Ishikawa (cell line): ENCODE data around the gene NME3.

Experiments used
- CEBPB ChIP-seq: IDR thresholded peaks from 2 replicates; pipeline ENCODE4 v1.6.1; 2012
- CREB1 ChIP-seq: IDR thresholded peaks from 2 replicates; pipeline ENCODE4 v1.6.1; 2012; ENCODE audit warnings: low read depth
- EGR1 ChIP-seq: IDR thresholded peaks from 2 replicates; pipeline ENCODE4 v1.6.1; 2012
- EP300 ChIP-seq: IDR thresholded peaks from 2 replicates; pipeline ENCODE4 v1.6.1; 2012; ENCODE audit warnings: borderline replicate concordance
- FOXM1 ChIP-seq: IDR thresholded peaks from 2 replicates; pipeline ENCODE4 v1.6.1; 2012; ENCODE audit warnings: low read depth, borderline replicate concordance
- NFIC ChIP-seq: IDR thresholded peaks from 2 replicates; pipeline ENCODE4 v1.6.1; 2012
- RAD21 ChIP-seq: IDR thresholded peaks from 2 replicates; pipeline ENCODE4 v1.6.1; 2012; ENCODE audit warnings: low read depth
- TAF1 ChIP-seq: IDR thresholded peaks from 2 replicates; pipeline ENCODE4 v1.6.1; 2012; ENCODE audit warnings: low read depth, mild to moderate bottlenecking
- TCF12 ChIP-seq: IDR thresholded peaks from 2 replicates; pipeline ENCODE4 v1.6.1; 2012; ENCODE audit warnings: low read depth
- TEAD4 ChIP-seq: IDR thresholded peaks from 2 replicates; pipeline ENCODE4 v1.6.1; 2012
- YY1 ChIP-seq: IDR thresholded peaks from 2 replicates; pipeline ENCODE4 v1.6.1; 2012; ENCODE audit warnings: low read depth
- ZBTB7A ChIP-seq: IDR thresholded peaks from 2 replicates; pipeline ENCODE4 v1.6.1; 2012; ENCODE audit warnings: low read depth
- TF ChIP-seq, protein P1 (sequence below): IDR thresholded peaks from 2 replicates; pipeline ENCODE4 v1.6.1; 2012
- TF ChIP-seq, protein P2 (sequence below): IDR thresholded peaks from 2 replicates; pipeline ENCODE4 v1.6.1; 2012; ENCODE audit warnings: low read depth, mild to moderate bottlenecking
- TF ChIP-seq, protein P3 (sequence below): IDR thresholded peaks from 2 replicates; pipeline ENCODE4 v1.6.1; 2012

Gene NME3

DNA sequence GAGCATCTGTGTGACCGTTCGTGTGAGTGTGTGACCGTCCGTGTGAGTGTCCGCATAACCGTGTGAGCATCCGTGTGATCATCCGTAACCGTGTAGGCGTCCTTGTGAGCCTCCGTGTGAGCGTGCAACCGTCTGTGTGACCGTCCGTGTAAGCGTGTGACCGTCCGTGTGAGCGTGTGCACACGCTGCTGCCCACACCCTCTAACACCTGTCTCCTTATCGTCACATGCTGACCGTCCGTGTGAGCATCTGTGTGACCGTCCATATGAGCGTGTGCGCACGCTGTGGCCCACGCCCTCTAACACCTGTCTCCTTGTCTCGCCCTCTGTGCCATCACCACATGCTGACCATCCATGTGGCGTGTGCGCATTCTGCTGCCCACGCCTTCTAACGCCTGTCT, 31.1 kb downstream of the NME3 start:
- TF ChIP-seq CEBPB (no peak), TEAD4 (no peak), NFIC (no peak), CREB1 (no peak), YY1 (no peak), EGR1 (no peak), FOXM1 (no peak), TCF12 (no peak), TAF1 (no peak), RAD21 (no peak), EP300 (no peak), ZBTB7A (no peak)
- TF ChIP-seq, protein P1, sequence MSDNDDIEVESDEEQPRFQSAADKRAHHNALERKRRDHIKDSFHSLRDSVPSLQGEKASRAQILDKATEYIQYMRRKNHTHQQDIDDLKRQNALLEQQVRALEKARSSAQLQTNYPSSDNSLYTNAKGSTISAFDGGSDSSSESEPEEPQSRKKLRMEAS, result no peak
- TF ChIP-seq, protein P2, sequence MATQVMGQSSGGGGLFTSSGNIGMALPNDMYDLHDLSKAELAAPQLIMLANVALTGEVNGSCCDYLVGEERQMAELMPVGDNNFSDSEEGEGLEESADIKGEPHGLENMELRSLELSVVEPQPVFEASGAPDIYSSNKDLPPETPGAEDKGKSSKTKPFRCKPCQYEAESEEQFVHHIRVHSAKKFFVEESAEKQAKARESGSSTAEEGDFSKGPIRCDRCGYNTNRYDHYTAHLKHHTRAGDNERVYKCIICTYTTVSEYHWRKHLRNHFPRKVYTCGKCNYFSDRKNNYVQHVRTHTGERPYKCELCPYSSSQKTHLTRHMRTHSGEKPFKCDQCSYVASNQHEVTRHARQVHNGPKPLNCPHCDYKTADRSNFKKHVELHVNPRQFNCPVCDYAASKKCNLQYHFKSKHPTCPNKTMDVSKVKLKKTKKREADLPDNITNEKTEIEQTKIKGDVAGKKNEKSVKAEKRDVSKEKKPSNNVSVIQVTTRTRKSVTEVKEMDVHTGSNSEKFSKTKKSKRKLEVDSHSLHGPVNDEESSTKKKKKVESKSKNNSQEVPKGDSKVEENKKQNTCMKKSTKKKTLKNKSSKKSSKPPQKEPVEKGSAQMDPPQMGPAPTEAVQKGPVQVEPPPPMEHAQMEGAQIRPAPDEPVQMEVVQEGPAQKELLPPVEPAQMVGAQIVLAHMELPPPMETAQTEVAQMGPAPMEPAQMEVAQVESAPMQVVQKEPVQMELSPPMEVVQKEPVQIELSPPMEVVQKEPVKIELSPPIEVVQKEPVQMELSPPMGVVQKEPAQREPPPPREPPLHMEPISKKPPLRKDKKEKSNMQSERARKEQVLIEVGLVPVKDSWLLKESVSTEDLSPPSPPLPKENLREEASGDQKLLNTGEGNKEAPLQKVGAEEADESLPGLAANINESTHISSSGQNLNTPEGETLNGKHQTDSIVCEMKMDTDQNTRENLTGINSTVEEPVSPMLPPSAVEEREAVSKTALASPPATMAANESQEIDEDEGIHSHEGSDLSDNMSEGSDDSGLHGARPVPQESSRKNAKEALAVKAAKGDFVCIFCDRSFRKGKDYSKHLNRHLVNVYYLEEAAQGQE, result no peak
- TF ChIP-seq, protein P3, sequence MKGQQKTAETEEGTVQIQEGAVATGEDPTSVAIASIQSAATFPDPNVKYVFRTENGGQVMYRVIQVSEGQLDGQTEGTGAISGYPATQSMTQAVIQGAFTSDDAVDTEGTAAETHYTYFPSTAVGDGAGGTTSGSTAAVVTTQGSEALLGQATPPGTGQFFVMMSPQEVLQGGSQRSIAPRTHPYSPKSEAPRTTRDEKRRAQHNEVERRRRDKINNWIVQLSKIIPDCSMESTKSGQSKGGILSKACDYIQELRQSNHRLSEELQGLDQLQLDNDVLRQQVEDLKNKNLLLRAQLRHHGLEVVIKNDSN, result no peak

DNA sequence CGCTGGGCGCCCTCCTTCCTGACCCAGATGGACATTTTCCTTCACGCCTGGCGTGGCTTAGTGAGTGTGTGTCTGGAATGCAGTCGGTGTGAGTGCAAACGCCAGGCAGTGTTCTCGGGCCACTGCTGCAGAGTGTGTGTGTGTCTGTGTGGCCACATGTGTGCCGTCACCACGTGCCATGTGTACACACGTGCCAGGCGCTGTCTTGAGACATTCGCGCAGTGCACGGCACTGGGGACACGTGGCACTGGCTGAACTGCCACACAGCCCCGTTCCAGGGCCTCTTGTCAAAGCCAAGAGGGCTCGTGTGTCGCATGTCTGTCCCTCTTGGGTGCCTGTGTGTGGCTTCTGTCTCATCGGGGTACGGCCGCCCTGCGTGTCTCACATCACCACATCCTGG, 36.5 kb downstream of the NME3 start:
- TF ChIP-seq ZBTB7A (no peak), YY1 (no peak), TCF12 (no peak), FOXM1 (no peak), EP300 (no peak), NFIC (no peak), RAD21 (no peak), CEBPB (no peak), EGR1 (no peak), TAF1 (no peak)
- TF ChIP-seq, protein P2, result no peak
- TF ChIP-seq, protein P3, result no peak

DNA sequence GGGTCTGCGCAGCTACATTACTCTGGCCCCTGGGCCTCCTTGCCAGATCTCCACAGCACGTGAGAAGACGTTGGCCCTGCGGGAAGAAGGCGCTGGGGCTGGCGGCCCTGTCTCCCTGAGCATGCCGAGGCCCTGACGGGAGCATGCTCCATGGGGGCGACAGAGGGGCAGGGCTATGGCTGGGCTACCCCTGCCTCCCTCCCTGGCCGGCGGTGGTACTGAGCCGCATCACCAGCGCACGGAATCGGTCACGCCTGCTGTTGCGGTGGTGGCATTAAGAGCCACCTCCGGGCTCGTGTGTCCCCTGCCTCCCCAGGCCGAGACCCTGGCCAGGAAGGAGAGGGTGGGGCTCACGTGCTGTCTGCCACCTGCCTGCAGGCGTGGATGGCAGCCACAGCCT, 37.2 kb downstream of the NME3 start:
- no peak for TF ChIP-seq TAF1
- no peak for TF ChIP-seq FOXM1
- TF ChIP-seq, protein P2, result no peak
- TF ChIP-seq CEBPB, result no peak

DNA sequence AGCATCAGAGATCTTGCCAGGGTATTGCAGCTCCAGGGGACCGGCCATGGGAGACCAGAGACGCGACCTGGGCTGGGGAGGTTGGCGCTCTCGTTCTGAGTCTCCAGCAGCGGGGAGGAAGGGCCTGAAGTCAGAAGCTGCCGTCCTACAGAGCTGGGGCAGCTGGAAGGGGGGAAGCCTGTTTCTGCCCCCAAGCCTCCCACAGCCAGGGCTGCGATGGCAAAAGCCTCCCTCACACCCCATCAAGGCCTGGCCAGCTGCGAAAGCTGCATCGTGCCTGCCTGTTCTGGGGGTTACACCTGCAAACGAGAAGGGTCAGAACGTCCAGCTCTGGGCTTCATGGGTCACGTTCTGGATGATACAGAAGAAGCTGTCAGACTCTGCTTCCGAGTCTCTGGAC, 39.3 kb downstream of the NME3 start:
- TF ChIP-seq CEBPB, result no peak
- no peak for TF ChIP-seq CREB1
- no peak for TF ChIP-seq TCF12
- no peak for TF ChIP-seq ZBTB7A

DNA sequence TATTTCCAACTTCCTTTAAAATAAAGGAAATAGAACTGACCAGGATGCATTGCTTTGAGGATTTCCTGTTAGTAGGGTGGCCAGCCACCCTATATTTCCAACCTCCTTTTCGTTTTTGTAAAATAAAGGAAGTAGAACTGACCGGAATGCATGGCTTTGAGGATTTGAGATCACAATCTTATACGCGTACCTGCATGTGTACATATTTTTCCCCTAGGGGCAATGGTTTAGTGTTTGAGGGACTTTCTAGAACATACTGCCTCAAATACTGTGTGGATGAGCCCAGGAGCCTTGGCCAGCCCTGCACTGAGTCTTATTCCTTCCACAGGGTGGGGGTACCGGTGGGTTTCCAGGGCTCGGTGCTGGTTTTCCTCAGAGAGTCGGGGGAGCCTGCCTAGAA, 39.7 kb downstream of the NME3 start:
- no peak for TF ChIP-seq TAF1
- no peak for TF ChIP-seq TCF12
- no peak for TF ChIP-seq EP300
- no peak for TF ChIP-seq CREB1
- no peak for TF ChIP-seq FOXM1
- TF ChIP-seq, protein P3, result no peak
- TF ChIP-seq TEAD4, result no peak
- TF ChIP-seq, protein P1, result no peak
- no peak for TF ChIP-seq RAD21
- TF ChIP-seq, protein P2, result no peak
- TF ChIP-seq NFIC, result no peak
- no peak for TF ChIP-seq EGR1
- TF ChIP-seq ZBTB7A, result no peak
- no peak for TF ChIP-seq CEBPB
- TF ChIP-seq YY1, result no peak
